Adrenal gland (tissue), 5 donors: ENCODE measurements around the gene GPC2.

ENCODE experiments used
- CTCF ChIP-seq, 6 experiments: fragments of 450-650 bp in 4 of 6; fragments of 200-600 bp in 2 of 6; sonication (generic) in 1 of 6; IDR thresholded peaks; 1 replicate in 5 of 6; 2 replicates in 1 of 6; pipeline versions ENCODE4 v1.5.1 to v1.8.0; 2016 to 2021; ENCODE audit warnings: antibody characterized with exemption in 6 of 6, mild to moderate bottlenecking in 2 of 6, moderate library complexity in 1 of 6
- POLR2A ChIP-seq, 2 donors: fragments of 450-650 bp; IDR thresholded peaks; one replicate each; pipeline ENCODE4 v1.6.1; 2017; ENCODE audit warnings: antibody characterized with exemption in 2 of 2, mild to moderate bottlenecking in 2 of 2, moderate library complexity in 1 of 2
- donor health status: DM: no; HTN: no; CAD: no.

GRCh38 chr7:100132126-100132525, 45.1 kb downstream of the GPC2 start:
- no peak for TF ChIP-seq CTCF (IDR thresholded peaks at IDR 0.05)
- no peak for TF ChIP-seq POLR2A (IDR thresholded peaks at IDR 0.05)
